HG03354 (cell line): ENCODE data around the gene MARCHF9.
A peak's percentile ranks its signal among the peaks of the same experiment; 100 is the strongest.

Experiments used
- ATAC-seq: cut with Tn5 transposase; IDR thresholded peaks from one replicate; pipeline ENCODE4 v1.9.1; 2021; ENCODE audit warnings: mild to moderate bottlenecking; ENCODE audit not compliant: unreplicated experiment, poor library complexity, severe bottlenecking

The MARCHF9 gene

DNA sequence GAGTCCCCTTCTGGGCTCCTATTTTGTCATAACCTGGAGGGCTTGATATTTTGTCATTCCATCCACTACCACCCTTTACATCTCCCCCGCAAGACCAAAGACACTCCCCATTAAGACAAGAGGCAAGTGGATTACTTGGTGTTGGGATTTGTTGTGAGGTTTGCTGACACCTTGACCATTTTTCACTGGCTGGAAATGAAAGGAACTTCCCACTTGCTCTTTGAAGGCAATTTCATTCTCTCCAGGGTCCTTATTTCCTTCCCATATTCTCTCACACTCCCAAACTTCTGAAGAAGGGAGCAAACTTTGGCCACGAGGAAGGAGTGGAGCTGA, 31.3 kb upstream of the MARCHF9 start:
- no peak for ATAC-seq

DNA sequence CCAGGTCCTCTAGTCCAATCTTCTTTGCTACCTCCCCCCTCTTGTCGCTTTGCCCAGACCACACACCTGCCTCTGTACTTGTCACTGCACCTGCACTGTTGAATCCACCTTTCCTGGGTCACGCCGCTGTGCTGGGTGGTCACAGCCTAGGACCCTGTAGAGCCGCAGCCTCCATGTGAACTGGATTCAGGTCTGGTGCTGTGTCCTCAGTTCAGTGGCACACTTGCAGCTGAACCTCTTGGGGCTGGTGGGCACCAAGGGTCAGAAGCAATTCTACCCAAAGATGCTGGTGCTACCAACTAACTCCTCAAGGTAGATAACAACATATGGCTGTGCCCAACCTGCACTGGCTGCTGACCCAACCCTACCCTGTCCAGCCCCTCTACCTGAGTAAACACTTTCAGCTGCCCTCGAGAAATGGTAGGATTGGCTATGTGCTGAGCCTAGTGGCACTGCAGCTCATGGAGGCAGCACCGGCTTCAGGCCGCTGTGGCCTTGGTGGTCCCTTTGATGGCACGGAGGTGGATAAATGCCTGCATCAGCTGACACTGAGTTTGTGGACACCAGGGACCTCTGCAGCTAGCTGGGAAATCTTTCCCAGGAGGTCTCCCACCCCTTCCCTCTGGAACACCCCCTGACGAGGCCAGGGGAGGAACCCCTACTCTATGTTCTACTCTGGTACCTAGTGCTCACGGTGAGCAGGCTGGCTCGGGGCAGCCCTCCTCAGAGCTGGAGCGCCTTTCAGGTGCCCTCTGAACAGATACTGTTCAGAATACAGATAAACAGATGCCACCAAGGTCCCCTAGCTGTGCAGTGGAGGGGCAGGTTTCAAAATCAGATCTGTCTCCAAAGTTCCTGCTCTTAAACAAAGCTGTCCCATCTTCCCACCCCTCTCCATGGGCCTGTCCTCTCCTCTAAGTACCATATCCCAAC, 30.6 kb upstream of the MARCHF9 start:
- ATAC-seq, result no peak

DNA sequence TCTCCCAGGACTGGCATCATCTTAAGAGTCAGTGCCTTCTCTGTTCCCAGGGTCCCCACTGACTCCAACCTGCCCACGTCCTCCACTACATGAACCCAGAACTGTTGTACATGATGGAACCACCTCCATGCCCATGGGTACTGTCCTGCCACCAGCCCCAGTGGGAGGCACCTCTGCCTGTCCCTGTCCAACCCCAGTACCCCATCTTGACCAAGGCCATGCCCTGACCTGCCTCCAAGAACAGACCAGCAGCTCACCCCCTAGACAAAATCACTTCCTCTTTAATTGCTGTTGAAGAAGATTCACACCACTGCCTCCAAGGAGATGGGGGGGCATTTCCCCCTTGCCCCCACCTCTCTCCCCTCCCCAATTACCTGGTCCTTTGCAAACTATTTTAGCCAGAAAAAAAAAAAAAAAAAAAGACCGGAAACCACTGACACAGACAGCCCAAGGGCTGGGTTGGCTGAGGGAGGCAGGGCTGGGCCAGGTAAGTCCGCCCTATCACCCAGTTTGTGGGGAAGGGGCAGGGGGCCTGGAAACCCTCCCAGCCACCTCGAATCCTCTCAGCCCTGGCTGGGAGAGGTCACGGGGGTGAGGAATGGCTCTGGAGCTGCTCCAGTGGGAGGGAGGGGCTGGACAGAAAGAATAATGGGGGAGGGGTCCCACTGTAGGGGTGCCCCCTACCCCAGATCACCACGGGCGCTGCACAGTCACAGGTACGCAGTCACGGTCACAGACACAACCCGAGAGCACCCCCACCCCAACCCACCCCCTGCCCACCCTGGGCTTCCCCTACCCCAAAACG, 29.8 kb upstream of the MARCHF9 start:
- ATAC-seq, result no peak

DNA sequence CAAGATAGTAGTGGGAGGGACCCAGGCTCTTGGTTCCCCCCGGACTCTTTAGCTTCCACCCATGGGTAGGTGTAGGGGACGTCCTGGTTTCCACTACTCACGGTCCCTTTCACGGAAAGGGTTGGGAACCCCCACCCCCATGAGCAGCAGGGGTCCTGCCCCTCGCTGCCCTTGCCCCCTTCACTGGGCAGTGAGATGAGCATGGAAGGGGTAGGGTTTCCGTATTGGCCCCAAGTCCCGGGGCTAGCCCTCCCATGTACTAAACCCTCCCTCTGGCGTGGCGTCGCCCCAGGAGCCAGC, 29.1 kb upstream of the MARCHF9 start:
- no peak for ATAC-seq

DNA sequence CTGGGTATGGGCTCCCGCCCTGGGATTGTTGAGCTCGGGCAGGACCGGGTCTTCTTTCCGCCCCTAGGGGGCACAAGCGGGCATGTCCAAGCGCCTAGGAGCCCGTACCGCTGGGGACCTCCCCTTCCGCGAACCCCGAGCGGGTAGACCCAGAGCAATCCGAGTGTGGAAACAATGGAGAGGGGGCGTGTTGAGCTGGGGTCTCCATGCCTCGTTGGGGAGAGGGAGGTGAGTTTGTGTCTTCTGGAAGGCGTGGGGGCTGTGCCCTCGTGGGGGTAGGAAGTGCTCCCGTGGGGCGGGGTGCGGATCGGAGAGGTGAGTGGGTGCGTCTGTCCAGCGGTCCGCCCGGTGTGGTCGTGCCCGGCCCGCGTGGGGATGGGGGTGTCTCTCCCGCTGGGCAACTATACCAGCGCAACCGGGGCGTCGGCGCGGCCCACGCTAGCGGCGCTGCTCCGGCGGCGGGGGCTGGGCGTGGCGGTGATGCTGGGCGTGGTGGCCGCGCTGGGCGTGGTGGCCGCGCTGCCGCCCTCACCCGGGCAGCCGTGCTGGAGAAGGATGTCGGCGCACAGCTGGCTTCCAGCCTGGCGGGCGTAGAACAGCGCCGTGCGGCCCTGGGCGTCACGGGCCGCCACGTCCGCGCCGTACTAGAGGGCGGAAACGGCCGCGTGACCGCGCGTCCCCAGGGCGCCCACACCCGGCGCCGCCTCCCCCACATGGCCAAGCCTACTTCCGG, 28.6 kb upstream of the MARCHF9 start:
- ATAC-seq, result peak; percentile 68

DNA sequence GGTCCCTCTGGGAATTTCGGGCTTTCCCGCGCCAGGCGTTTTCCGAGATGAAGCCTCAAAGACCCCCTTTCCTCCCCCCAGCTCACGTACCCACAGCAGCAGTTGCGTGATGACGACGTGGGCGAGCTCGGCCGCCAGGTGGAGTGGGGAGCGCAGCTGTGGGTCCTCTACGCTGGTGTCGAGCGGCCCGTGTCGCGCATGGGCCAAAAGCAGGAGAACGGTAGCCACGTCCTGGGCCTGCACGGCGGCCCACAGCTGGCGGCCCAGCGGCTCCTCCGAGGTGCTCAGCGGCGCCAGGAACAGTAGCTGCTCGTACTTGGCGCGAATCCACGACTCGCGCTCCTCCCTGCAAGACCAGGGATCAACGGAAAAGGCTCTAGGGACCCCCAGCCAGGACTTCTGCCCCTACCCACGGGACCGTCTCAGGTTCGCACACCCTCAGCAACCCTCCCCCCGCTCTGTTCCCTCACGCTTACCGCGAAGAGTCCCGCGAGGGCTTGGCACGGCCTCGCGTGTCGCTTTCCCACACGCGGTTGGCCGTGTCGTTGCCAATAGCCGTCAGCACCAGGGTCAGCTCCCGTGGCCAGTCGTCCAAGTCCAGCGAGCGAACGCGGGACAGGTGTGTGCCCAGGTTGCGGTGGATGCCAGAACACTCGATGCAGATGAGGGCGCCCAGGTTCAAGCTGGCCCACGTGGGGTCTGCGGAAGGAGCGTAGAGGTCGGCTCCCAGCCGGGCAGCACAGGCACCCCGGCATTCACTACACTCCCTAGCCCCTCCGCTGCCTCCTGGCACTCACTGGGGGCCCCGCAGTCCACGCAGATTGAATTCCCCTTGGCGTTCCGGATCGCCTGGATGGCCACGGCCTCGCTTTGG, 27.8 kb upstream of the MARCHF9 start:
- no peak for ATAC-seq

DNA sequence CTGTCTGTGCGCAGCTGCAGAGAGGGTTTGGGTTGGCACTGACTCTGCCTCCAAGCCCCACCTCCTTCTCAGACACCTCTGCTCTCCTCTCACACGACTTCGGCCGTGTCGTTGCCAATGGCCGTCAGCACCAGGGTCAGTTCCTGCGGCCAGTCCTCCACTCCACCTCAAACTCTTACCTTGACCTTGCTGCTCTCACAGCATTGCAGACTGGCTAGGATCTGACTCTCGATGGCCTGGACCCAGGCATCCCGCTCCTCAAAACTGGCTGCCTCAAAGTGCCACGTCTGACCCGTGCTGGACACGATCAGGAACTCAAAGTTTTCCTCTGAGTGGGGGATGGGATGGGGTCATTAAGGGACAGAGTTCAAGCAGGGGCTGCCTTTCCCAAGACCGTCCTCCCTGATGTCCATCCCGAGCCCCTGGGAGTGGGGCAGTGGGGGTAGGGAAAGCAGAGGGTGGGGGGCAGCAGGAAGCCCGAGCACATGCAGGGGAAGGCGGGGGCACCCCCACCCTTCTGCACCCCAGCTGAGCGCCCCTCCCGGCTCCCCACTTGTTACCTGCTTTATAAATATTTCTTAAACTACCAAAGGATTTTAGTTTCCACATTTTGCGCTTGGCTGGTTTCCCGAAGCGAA, 27.0 kb upstream of the MARCHF9 start:
- ATAC-seq, result no peak

DNA sequence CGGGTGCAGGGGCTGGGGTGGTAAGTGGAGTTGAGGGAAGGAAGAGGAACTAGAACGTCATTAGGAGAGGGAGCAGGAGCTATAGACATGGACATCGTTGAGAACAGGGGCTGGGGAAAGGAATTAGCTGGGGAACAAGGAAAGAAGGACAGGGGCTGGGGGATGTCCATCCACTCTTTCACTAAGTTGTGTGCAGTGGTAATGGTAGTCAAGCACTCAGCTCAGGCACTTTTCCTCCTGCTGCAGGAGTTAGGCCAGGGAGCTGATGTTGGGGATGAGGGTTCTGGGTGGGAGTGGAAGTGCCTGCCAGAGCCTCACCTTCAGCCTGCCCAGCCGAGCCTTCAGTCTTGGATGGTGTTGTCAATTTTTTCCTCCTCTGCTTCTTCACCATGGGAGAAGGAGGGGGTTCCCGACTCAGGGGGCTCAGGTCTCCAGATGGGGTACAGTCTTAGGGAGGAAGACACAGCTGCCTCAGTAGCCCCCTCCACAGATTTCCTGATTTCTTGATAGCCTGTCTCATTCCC, 25.5 kb upstream of the MARCHF9 start:
- no peak for ATAC-seq

DNA sequence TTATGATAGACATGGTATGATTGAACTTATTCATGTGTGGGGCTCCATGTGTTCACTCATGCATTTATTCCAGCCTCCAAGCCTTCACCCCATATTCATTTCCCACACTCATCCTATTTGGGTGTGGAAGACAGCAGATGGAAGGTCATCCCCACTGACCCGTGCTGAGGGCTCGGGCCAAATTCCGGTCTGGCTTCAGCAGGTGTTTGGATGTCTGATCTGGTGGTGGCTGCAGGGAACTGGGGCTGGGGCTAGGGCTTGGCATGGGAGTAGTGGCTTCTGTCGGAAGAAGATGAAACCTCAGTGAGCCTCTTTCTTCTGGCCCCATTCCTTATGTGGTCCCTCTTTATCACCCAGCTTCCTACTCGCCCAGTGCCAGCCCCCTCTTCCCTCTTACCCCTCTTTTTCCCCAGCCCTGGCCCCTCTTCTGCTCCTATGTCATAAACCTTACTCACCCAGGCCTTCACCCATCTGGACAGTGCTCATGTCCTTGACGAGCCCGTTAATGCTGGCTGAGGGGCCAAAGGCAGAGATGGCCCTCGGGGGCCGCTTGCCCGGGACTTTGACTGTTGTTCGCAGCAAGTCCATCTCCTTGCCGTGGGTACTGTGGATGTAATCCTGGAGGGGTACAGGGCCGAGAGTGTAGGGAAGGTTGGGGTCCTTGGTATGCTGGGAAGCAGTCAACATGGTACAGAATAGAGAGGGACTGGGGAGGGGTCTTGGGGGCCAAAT, 24.4 kb upstream of the MARCHF9 start:
- no peak for ATAC-seq

DNA sequence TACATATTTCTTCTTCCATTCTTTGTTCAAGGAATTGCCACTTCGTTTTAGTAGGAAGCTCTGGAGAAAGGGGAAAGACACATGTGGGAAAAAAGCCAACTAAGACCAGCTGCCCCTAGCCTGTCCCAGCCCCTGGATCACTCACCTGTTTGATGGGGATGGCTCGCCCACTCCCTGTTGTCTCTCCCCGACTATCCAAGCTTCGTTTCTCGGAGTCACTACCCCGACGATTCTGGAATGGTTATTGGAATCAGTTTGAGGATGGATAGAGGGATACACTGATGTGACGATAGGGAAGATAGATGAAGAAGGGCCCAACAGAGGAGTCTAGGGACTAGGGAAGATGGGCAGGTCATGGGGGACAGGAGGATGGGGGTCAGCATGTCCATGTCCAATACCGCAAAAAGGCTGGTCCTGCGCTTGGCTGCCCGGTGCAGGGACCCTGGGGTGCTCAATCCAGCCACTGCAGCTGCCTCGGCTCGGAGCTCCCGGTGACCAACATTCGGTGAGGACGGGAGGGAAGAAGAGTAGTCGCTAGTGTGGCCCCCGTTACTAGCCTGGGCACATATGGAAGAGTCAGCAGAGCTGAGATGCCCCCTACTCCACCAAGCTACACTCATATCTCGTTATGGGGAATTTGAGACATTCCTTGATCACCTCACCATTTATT, 23.4 kb upstream of the MARCHF9 start:
- no peak for ATAC-seq

DNA sequence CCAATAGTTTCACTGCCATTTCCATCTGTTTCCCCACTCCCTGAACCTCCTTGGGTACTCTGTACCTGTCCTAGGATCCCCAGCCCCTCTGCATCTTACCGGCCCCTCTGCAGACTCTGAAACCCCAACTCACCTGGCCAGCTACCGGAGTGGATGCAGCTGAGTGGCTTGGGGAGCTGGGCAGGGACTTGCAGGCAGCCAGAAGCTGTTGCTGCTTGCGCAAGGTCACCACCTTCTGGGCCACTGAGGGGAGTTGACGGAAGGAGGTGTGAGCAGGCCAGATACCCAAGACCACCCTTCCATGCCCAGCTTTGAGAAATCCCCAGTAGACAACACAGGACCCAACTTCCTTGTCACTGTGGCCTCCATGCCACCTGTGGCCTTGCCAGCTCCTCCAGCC, 22.6 kb upstream of the MARCHF9 start:
- ATAC-seq, result no peak

DNA sequence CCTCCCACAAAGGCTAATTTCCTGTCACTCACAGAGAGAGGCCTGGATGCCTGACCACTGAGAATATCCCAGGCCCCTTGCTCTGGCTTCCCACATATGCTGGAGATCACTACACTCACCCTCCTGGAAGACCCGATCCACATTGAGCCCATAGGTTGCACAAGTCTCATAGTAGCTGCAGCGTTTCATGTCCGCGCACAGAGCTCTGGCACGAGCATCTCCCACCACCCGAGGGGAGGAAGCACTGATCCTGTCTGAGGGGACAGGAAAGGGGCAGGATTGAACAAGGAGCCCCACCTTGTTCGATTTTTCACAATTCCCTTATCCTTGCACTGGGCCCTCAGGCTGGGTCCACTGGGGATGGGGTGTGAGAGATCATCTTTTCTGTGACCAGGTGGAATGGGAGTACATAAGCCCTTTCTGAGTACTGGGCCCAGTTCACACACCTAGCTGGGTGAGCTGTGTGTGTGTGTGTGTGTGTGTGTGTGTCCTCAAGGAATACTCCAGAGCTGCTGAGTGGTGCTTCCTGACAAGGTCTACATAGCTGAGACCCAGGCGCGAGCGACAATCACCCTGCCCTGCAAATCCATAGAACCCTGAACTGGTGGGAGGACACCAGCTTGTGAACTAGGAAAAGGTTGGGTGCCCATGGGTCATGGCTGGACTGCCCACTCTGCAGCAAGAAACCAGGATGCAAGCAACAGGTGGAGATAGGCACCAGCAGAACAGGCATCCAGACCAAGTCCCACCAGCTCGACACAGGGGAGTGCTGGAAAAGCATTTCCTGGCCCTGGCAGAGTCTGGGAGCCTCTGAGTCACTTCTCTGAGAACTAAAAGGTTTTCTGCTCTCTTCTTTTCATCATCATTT, 21.9 kb upstream of the MARCHF9 start:
- no peak for ATAC-seq

DNA sequence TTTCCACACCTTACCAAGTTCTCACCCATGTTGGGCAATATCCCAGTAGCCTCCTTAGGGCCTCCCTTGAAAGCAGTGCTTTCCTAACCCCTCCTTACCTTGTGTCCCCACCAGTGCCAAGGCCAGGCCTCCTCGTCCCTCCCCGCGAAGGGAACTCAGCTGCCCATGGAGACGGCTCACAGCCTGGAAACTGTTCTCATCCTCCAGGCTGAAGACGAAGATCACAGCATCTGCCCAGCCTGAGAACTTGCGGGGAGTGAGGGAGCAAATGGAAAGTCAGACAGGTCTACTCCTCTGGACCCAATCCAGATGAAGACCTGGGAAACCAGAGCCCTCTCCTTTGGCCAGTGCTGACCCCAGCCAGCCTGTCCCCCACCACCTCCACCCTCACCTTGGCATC, 21.0 kb upstream of the MARCHF9 start:
- ATAC-seq, result no peak

DNA sequence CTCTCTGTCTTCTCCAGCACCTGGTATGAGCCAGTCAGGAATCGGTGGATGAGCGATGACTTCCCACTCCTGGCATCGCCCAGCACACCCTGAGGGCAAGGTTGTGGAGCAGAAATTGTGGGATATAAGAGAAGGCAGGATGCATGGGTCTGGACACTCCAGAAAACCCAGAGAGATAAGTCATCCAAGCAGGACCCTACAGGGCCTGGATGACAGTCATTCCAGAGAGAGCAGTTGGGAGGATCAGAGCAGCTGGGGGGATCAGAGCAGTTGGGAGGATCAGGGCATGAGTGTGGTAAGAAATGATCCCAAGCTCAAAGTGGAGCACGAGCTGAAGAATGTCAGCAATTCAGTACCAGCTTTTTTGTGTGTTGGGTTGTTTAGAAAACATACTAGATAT, 20.3 kb upstream of the MARCHF9 start:
- no peak for ATAC-seq

DNA sequence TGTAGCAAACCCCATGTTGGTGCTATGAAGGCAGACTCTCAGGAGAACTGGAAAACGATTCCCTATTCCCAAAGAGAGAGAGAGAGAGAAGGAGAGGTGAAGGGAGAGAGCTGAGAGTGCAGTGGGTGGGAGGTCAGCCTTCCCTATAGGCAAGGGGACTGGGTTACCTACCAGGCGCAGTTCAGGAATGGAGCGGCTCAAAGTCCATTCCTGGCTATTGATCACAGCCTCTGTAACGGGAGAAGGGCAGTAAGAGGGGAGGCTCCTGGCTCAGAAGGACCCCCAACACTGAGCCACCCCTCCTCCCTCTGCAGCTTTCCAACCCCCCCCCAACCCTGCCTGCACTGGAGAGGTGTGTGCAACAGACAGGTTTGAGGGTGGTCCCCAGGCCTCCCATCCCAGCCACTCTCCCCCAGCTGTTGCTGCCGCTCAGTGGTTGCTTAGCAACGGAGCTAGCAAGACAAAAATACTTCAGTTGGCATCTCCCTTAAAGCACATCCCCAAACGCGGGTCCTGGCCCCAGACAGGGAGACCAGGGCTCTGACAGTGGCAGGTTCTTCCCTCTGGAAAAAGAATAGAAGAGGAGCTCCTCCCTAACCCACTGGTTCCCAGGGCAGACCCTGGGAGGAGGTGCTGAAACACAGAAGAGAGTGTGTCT, 19.6 kb upstream of the MARCHF9 start:
- ATAC-seq, result no peak

DNA sequence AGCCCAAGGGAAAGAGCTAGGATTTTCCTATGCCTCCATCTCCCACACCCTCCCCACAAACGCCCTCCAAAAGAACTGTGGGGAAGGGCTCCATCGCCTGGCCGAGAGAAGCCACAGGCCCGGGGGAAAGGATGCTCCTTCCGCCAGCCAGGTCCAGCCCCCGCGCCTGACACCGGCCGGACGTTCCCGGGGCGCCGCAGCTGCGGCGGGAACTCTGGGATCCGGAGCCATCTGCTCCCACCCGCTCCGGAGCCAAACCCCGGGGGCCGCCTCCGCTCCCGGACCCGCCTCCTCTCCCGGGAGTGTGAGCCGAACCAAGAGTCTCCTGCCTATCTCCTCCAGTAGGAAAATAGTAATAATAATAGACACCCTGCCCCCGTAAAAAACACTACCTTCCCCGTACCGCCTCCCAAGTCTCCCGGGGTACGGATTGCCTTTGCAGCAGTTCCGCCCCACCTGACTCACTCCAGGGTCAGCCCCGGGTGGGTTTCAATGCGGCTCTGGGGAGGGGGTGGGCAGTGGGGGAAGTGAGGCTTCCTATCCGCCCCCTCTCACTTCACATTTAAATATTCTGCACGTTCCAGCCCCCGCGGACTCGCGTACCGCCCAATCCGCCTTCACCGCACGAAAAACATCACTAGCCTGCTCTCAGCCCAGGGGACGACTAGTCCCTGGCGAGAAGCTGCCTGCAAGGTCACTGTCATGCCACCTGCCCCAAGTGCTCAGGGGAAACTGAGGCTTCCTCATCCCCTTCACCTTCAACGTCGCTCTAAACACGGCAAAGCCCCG, 18.8 kb upstream of the MARCHF9 start:
- ATAC-seq, result no peak
